Raji (cell line): Measurements from ENCODE around the gene ULK4.

ENCODE experiments used
- POLR2A ChIP-seq: IDR thresholded peaks from 2 replicates; pipeline ENCODE4 v1.6.1; 2011; ENCODE audit warnings: low read depth, low read length, control low read depth; ENCODE audit not compliant: insufficient read depth

Gene ULK4

DNA sequence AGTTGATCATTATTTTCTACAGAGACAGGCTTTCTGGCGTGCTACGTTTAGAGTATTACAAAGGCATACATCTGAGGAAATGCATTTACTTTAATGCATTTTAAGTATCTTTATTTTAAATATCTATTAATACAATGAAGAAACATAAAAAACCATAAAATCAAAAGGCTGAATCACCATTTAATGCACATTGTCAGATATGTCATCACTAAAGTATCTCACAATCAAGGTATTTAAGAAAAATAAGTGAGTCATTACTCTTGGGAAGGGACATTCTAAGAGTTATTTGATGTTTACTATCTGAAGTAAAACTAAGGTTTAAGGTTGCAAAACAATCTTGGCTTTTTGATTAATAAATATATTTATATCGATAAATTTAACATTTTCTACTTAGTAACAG lies 660.4 kb downstream of the ULK4 start:
- no peak for TF ChIP-seq POLR2A

DNA sequence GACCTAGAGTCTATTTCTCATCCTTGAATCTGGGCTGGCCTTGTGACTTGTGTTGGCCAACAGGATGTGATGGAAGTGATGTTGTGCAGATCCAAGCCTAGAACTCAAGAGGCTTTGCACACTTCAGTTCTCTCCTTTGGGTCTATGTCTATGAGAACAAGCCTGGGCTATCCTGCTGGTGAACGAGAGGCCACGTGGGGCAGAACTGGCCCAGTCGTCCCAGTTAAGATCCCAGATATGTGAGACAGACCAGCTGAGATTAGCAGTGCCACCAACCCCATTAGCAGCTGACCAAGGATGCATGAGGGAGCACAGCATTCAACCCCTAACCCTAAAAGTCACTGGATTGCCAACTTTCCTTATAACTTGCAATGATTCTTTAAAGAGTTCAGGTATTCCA lies 662.9 kb downstream of the ULK4 start:
- TF ChIP-seq POLR2A = no peak

DNA sequence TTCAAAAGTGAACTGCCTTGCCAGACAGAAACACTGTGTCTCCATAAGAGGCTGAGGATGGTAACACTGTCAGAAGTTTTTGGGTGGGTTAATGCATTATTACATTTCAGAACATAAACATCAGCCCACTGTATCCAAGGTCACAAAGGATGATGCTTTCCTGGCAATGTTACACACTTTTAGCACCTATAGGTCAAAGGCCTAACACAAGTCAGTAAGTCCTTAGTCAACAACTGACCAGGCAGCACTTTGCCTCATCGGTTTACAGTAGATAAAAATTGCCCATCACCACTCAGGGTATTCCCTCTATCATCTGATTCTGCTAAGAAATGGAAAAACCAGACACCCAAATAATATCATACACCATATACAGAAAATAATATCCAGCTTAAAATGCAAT lies 664.2 kb downstream of the ULK4 start:
- TF ChIP-seq POLR2A = no peak

DNA sequence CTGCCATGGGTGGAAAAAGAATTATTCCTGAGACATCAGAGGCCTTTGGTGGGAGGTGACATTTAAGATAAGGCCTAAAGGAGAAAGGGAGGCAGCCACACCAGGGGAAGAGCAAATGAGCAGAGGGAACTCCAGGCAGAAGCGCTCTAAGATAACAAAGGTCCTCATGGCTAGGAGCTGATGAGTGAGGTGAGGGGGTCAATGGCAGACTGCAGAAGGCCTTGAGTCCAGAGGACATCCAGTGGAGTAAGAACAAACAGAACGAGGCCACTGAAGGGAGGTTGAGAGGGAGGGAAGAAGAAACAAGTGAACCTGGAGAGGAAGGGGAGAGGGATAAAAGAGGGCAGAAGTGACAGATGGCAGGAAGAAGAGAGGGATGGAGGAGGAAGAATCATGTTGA lies 665.3 kb downstream of the ULK4 start:
- TF ChIP-seq POLR2A = no peak

DNA sequence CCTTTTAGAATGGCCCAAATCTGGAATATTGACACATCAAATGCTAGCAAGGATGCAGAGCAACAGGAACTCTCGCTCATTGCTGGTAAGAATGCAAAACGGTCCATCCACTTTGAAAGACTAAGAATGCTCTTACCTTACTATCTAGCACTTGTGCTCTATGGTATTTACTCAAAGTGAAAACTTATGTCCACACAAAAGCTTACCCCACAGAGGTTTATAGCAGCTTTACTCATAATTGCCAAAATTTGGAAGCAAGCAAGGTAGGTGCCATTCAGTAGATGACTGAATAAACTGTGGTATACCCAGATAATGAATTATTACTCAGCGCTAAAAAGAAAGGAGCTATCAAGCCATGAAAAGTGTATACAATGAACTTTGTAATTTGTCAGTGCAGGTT lies 666.2 kb downstream of the ULK4 start:
- TF ChIP-seq POLR2A = no peak

DNA sequence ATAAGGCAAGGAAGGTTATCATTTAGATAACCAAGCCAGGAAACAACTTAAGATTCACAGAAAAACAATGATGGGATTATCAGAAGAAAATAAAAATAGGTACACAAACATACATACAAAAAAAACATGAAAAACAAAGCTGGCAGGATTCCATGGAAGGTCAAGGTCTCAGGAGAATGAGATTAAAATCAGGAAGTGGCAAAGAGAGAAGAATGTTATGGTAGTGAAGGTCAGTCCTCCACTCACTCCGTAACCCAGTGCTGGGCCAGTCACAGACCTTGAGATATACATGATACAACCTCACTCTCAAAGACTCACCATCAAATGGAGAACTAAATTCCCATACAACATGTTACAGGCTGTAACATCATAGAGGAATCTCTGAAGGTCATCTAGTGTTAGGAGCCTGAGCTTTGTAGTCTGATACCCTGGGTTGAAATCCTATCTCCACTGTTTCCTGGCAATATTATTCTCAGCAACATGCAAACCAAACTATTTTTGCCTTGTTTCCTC lies 668.7 kb downstream of the ULK4 start:
- no peak for TF ChIP-seq POLR2A

DNA sequence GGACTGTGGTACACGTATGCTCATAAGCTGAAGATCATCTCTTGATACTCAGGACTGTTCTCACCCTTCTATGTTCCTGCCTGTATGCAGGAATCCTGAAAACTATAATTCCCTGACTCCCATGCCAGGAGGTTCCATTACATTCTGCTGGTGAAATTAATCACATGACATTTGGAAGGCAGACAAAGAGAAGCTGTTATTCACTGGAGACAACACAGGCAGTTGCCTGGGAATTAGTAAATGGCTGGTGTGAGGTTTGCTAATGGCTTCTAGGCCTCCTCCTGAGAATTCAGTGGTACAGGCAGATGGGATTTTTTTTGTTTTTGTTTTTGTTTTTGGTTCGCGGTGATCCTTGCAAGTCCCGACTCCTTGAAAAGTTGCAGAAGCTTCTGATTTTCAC lies 671.2 kb downstream of the ULK4 start:
- TF ChIP-seq POLR2A = no peak

DNA sequence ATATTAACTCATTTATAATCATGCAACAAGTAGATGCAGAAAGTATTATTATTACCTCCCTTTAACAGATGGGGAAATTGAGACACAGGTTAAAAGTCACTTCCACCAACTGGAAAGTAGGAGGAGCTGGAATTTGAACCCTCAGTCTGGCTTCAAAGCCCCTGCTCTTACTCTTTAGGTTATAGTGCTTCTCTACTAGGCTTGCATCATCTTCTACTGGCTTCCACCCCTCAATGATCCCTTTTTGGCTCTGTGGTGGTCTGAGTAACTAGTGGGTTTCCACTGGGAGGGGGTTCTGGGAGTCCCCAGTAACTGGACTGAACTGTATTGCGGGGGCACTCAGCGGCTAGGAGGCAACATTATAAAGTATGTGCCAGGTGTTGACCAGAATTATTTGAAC lies 671.6 kb downstream of the ULK4 start:
- TF ChIP-seq POLR2A = no peak

DNA sequence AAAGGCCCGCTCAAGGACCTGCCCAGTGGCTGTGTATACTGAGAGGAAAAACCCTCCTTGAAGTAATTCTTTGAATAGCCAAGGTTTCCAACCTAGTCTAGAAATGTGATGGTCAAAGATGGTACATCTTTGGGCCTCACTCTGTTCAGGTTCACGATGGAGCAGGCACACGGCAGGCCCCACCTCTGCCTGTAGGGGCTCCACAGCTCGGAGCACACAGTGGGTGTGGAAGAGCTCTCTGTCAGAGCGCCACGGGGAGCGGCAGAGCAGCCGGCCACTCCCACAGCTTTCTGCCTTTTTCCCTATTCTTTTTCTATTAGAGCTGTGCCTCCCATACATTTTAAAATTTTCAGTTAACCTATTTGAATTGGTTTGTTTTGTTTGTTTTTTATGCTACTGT lies 673.1 kb downstream of the ULK4 start:
- TF ChIP-seq POLR2A = no peak

DNA sequence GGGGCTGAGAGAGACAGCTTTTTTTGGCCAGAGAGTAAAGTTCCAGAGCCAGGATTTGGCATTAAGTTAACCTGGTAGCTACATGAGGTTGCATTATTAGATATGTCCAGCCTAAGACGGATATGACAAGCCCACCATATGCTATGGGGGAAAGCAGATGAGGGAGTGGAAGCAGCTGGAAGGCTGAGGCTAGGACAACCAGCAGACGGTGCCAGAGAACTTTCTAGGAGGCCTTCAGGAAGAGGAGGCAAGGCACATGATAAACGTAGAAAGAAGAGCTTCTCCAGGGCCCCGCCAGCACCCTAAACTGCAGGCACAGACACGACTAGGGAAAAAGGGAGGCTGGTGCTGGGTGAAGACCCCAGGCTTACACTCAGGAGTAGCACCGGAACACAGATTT lies 675.6 kb downstream of the ULK4 start:
- no peak for TF ChIP-seq POLR2A

DNA sequence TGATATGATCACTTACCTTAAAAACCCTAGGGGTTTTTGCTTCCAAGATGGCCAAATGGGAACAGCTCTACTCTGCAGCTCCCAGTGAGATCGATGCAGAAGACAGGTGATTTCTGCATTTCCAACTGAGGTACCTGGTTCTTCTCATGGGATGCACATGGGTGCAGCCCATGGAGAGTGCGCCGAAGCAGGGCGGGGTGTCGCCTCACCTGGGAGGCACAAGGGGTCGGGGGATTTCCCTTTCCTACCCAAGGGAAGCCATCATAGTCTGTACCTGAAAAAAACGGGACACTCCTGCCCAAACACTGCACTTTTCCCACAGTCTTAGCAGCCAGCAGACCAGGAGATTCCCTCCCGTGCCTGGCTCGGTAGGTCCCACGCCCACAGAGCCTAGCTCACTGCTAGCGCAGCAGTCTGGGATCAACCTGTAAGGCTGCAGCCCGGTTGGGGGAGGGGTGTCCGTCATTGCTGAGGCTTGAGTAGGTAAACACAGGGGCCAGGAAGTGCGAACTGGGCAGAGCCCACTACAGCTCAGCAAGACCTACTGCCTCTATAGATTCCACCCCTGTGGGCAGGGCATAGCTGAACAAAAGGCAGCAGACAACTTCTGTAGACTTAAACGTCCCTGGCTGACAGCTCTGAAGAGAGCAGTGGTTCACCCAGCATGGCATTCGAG lies 684.0 kb downstream of the ULK4 start:
- no peak for TF ChIP-seq POLR2A

DNA sequence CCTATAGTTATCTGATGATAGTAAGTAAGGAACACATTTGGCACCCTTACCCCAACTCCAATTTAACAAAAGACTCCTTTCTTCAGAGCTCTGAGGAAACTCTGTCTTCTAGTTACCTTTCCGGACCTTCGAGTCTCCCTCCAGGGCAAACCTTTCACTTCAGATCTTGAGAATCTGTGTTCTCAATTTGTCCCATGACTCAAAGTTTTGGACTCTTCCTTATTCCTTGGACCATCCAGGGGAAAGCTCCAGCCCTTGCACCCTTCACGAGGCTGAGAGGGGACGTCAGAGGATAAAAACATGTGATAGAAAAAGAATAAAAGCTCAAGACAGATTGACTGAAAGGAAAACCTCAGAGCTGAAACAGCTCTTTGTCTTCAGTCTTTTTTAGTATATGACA lies 685.7 kb downstream of the ULK4 start:
- no peak for TF ChIP-seq POLR2A

DNA sequence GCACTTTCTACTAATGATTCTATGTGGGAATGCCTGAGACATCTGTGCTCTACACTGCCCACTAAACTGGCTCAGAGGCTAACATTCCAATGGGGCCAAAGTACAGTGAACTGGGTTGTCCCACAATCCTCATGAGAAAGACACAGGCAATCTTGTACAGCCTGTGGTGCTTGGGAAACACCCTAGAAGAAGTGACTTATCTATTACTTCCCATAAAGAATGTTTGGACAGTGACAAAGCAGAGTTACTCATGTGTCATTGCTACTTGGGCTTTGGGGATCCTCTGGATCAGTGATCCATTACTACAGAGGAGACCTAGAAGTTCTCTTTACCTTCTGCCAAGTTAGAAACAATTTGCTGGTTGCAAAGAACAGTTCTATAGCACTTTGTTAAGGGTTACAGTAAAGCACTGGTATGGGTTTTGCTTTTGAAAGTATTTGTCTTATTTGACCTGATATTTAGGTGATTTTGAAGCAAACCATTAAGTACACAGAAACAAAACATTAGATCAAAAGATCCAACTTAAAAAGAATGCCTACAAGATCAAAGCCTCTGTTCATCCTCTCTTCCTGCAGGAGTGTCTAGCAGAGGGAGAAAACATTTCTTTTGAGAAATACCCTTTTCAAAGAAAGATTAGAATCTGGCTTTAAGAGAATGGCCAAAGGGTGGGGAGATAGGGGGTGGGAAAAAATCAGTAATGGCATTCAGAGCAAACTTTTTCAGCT lies 686.8 kb downstream of the ULK4 start:
- no peak for TF ChIP-seq POLR2A

DNA sequence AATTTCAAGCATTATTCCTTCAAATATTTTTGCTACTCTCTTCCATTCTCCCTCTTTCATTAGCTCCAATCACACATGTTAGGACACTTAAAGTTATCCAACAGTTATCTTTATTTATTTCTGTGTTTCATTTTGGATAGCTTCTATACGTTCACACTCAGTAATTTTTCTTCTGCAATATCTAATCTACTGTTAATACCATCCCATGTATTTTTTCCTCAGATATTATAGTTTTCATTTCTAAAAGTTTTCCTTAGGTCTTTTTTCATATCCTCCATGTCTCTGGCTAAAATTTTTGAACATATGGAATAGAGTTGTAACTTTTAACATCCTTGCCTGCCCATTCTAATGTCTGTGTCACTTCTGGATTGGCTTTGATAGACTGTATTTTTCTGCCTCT lies 689.2 kb downstream of the ULK4 start:
- TF ChIP-seq POLR2A = no peak

DNA sequence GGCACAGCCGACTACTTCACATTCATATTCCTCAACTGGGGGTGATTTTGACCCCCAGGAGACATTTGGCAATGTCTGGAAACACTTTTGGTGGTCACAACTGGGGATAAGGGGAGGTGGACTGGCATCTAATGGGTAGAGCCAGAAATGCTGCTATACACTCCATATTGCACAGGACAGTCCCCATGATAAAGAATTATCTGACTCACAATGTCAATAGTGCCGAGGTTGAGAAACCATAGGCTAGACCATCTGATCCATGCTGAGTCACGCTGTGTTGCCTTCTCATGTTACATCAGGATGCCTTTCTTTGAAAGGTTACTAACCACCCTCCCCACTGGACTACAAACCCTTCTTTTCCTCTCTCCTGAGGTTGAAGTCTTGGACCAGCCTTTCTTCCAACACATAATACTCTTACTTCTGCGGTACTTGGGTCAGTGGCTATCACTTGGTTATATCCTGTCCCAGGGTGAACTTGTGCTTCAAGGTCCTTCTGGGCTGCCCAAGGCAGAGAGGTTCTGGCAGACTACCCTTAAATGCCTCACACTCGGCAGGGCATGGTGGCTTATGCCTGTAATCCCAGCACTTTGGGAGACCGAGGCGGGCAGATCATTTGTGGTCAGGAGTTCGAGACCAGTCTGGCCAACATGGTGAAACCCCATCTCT lies 693.8 kb downstream of the ULK4 start:
- no peak for TF ChIP-seq POLR2A

DNA sequence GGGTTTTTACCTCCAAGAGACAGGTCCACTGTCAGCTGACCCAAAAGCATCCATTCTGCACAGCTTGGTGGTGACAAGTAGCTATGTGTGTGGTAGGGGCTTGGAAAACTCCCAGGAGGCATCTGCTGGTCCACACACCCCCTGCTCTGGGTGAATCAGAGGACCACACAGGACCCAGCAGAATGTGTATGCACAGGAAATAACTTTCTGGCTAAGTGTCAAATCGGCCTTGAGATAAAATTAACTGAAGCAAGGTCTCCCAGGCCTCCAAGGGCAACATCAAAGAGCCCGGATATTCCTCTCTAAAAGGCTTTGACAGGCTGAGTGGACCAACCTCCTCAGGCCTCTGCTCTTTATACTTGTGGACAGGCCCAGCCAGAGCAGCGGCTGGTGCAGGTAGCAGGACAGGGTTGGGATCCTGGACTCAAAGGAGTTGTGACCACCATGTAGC lies 696.1 kb downstream of the ULK4 start:
- no peak for TF ChIP-seq POLR2A
